Endothelial cell of umbilical vein (primary cell): ENCODE results near the gene EDC3.

Experiments used
- CTCF ChIP-seq, 2 donors: IDR thresholded peaks; 1 replicate in 1 of 2; 2 replicates in 1 of 2; pipeline ENCODE4 v1.5.1; 2011; ENCODE audit warnings: low read length in 2 of 2, mild to moderate bottlenecking in 2 of 2, moderate library complexity in 2 of 2, control low read depth in 1 of 2, inconsistent platforms in 1 of 2, low read depth in 1 of 2; ENCODE audit not compliant: insufficient read depth in 1 of 2; ENCODE audit errors: extremely low read depth in 1 of 2
- FOS ChIP-seq: IDR thresholded peaks from 2 replicates; pipeline ENCODE4 v1.6.1; 2011; ENCODE audit warnings: mild to moderate bottlenecking, low read length, moderate library complexity, borderline replicate concordance; ENCODE audit not compliant: insufficient read depth
- GATA2 ChIP-seq: IDR thresholded peaks from 2 replicates; pipeline ENCODE4 v1.7.0; 2011; ENCODE audit warnings: low read depth, mild to moderate bottlenecking, moderate library complexity, mixed read lengths, low read length; ENCODE audit not compliant: insufficient read length, insufficient read depth
- POLR2A ChIP-seq: IDR thresholded peaks from 2 replicates; pipeline ENCODE4 v1.6.1; 2012; ENCODE audit warnings: low read depth, mild to moderate bottlenecking, control low read depth, low read length

GRCh38 chr15:74626752-74627692 lies 68.8 kb downstream of the EDC3 start:
- TF ChIP-seq FOS: no peak
- TF ChIP-seq GATA2: no peak
- TF ChIP-seq POLR2A: no peak
- no peak for TF ChIP-seq CTCF (IDR thresholded peaks at IDR 0.05; ENCODE audit: extremely low read depth in 1 of 2, insufficient read depth in 1 of 2, low read depth in 1 of 2, low read length in 2 of 2)
